ENCODE measurements around the gene NDUFB4. TPM values are rescaled to one million over a fixed set of nuclear protein-coding genes. Genes with fewer than 3 reads are reported as not detected.

NDUFB4 gene
- total and polyA plus RNA-seq, 9 of the 15 experiments (the other 6 are each of a cell fraction or from before 2014, with no cell fraction given): 124 to 670 (median 227) TPM

GRCh38 chr3:120595788-120596115 is 384 bp upstream of the NDUFB4 start (continued):
- TF ChIP-seq AFF1 (IDR thresholded peaks at IDR 0.05; ENCODE audit: low read depth in 1 of 2, partially characterized antibody in 2 of 2) (no peak), EGR1 (conservative IDR thresholded peaks at IDR 0.05) (no peak; the same call in 1 of the 2 replicates), HMG20B (CRISPR knock-in tag; IDR thresholded peaks at IDR 0.05) (no peak), POLR3G (IDR thresholded peaks at IDR 0.05; ENCODE audit: extremely low read depth, insufficient read length, insufficient replicate concordance) (no peak), ZNF12 (CRISPR knock-in tag; IDR thresholded peaks at IDR 0.05) (no peak), BCL6 (CRISPR knock-in tag; IDR thresholded peaks at IDR 0.05) (no peak), ZNF239 (CRISPR knock-in tag; IDR thresholded peaks at IDR 0.05) (no peak), TFAP4 (CRISPR knock-in tag; IDR thresholded peaks at IDR 0.05; ENCODE audit: borderline replicate concordance) (0 out of 2 replicates have a peak, but pooled peaks have one; percentile 3), CEBPG (CRISPR knock-in tag; IDR thresholded peaks at IDR 0.05) (no peak), CEBPG (tag; conservative IDR thresholded peaks at IDR 0.05 in 1 of 2, IDR thresholded peaks at IDR 0.05 in 1 of 2) (no peak), ZBTB5 (IDR thresholded peaks at IDR 0.05) (no peak), HDAC2 (IDR thresholded peaks at IDR 0.05) (peak; percentile 64; the same call in 1 of the 2 replicates), SRSF7 (optimal IDR thresholded peaks at IDR 0.05; ENCODE audit: low read depth, low read length) (no peak), SPI1 (IDR thresholded peaks at IDR 0.05; ENCODE audit: borderline replicate concordance, low read depth, low read length) (no peak), ATF7 (IDR thresholded peaks at IDR 0.05) (no peak), SAFB2 (IDR thresholded peaks at IDR 0.05; ENCODE audit: borderline replicate concordance, low read depth, low read length, severe bottlenecking) (no peak), HIVEP1 (CRISPR knock-in tag; IDR thresholded peaks at IDR 0.05) (no peak), ZNF592 (IDR thresholded peaks at IDR 0.05) (no peak)

Data from K562 (cell line).